Measurements from ENCODE around the gene TTC17. TPM values are rescaled to one million over a fixed set of nuclear protein-coding genes. Genes with fewer than 3 reads are reported as not detected.
"Not testable (repeated sequence)": the region's sequence is repeated elsewhere in the genome, so short reads cannot be mapped to it uniquely, and the experiment has no call there.

TTC17 gene
- total RNA-seq, 1 donor from 2014 or later = 56.7 TPM

- H3K36me3 ChIP-seq (ENCODE audit: insufficient read depth, low read length) = peaks cover 59% of the 10 kb centered on the region
- H3K9me3 ChIP-seq (ENCODE audit: insufficient read depth, low read depth, low read length) = no peaks in the 10 kb centered on the region
- H3K36me3 Mint-ChIP-seq (ENCODE audit: low read depth, unreplicated experiment) = peaks cover 8% of the 10 kb centered on the region
- no peak for TF ChIP-seq EZH2 (IDR thresholded peaks at IDR 0.05; ENCODE audit: insufficient read depth, low read length)
- no peak for TF ChIP-seq CTCF (IDR thresholded peaks at IDR 0.05; ENCODE audit: insufficient read depth, low read depth, low read length)
- FAIRE-seq (no peak), DNase-seq (ENCODE audit: low read depth) (no peak)
- peaks cover 4% of the 10 kb centered on the region for H3K4me1 ChIP-seq (ENCODE audit: insufficient read depth, low read length)
- H4K20me1 ChIP-seq (ENCODE audit: insufficient read depth, low read length) = peaks cover 27% of the 10 kb centered on the region
- no peaks in the 10 kb centered on the region for H3K9me3 Mint-ChIP-seq (ENCODE audit: unreplicated experiment)
- no peaks in the 10 kb centered on the region for H3K27me3 Mint-ChIP-seq (ENCODE audit: low read depth, unreplicated experiment)
- no peak overlapping the region for H3K9ac ChIP-seq (ENCODE audit: low read length)
- H3K4me1 Mint-ChIP-seq (ENCODE audit: low read depth, unreplicated experiment) = peaks cover 12% of the 10 kb centered on the region
- no peak overlapping the region for H2AFZ ChIP-seq (ENCODE audit: low read depth, low read length)
- H3K27ac Mint-ChIP-seq (ENCODE audit: unreplicated experiment) = no peak overlapping the region
- no peak overlapping the region for H3K4me2 ChIP-seq (ENCODE audit: low read length)
- H3K4me3 Mint-ChIP-seq (ENCODE audit: unreplicated experiment) = no peak overlapping the region
- no peaks in the 10 kb centered on the region for H3K27me3 ChIP-seq (ENCODE audit: insufficient read depth, low read length)
- no peak overlapping the region for H3K4me3 ChIP-seq (ENCODE audit: insufficient read depth, low read depth, low read length)
- peak overlapping the region; percentile 55 for H3K27ac ChIP-seq (ENCODE audit: low read depth, low read length)
- no peaks in the 10 kb centered on the region for H3K79me2 ChIP-seq (ENCODE audit: insufficient read depth, low read length)
These were observed 30.2 kb upstream of the TTC17 start for GRCh38 chr11:43328482-43328881.

- peaks cover 10% of the 10 kb centered on the region for H3K36me3 Mint-ChIP-seq (ENCODE audit: low read depth, unreplicated experiment)
- no peaks in the 10 kb centered on the region for H3K27me3 ChIP-seq (ENCODE audit: insufficient read depth, low read length)
- H3K9me3 ChIP-seq (ENCODE audit: insufficient read depth, low read depth, low read length) = no peaks in the 10 kb centered on the region
- no peaks in the 10 kb centered on the region for H3K27me3 Mint-ChIP-seq (ENCODE audit: low read depth, unreplicated experiment)
- FAIRE-seq (no peak), DNase-seq (ENCODE audit: low read depth) (no peak)
- no peaks in the 10 kb centered on the region for H3K4me1 ChIP-seq (ENCODE audit: insufficient read depth, low read length)
- no peak overlapping the region for H2AFZ ChIP-seq (ENCODE audit: low read depth, low read length)
- H3K27ac ChIP-seq (ENCODE audit: low read depth, low read length) = no peak overlapping the region
- H3K36me3 ChIP-seq (ENCODE audit: insufficient read depth, low read length) = peaks cover 28% of the 10 kb centered on the region
- H3K9ac ChIP-seq (ENCODE audit: low read length) = no peak overlapping the region
- peaks cover 2% of the 10 kb centered on the region for H3K9me3 Mint-ChIP-seq (ENCODE audit: unreplicated experiment)
- H3K4me2 ChIP-seq (ENCODE audit: low read length) = no peak overlapping the region
- H3K4me3 ChIP-seq (ENCODE audit: insufficient read depth, low read depth, low read length) = no peak overlapping the region
- H3K4me1 Mint-ChIP-seq (ENCODE audit: low read depth, unreplicated experiment) = no peaks in the 10 kb centered on the region
- TF ChIP-seq EZH2 (IDR thresholded peaks at IDR 0.05; ENCODE audit: insufficient read depth, low read length) = no peak
- TF ChIP-seq CTCF (IDR thresholded peaks at IDR 0.05; ENCODE audit: insufficient read depth, low read depth, low read length) = no peak
- no peaks in the 10 kb centered on the region for H3K79me2 ChIP-seq (ENCODE audit: insufficient read depth, low read length)
- H4K20me1 ChIP-seq (ENCODE audit: insufficient read depth, low read length) = no peaks in the 10 kb centered on the region
- H3K27ac Mint-ChIP-seq (ENCODE audit: unreplicated experiment) = no peak overlapping the region
- H3K4me3 Mint-ChIP-seq (ENCODE audit: unreplicated experiment) = no peak overlapping the region
These were observed 17.6 kb upstream of the TTC17 start for GRCh38 chr11:43341159-43341558.

- H3K4me3 Mint-ChIP-seq (ENCODE audit: unreplicated experiment); H3K4me1 Mint-ChIP-seq (ENCODE audit: low read depth, unreplicated experiment); H3K27me3 ChIP-seq (ENCODE audit: insufficient read depth, low read length); H3K4me1 ChIP-seq (ENCODE audit: insufficient read depth, low read length); H3K27me3 Mint-ChIP-seq (ENCODE audit: low read depth, unreplicated experiment); H3K27ac Mint-ChIP-seq (ENCODE audit: unreplicated experiment); H3K9ac ChIP-seq (ENCODE audit: low read length); H2AFZ ChIP-seq (ENCODE audit: low read depth, low read length); FAIRE-seq; H3K36me3 Mint-ChIP-seq (ENCODE audit: low read depth, unreplicated experiment); DNase-seq (ENCODE audit: low read depth); H3K4me2 ChIP-seq (ENCODE audit: low read length); H3K27ac ChIP-seq (ENCODE audit: low read depth, low read length); H3K9me3 Mint-ChIP-seq (ENCODE audit: unreplicated experiment); H3K36me3 ChIP-seq (ENCODE audit: insufficient read depth, low read length); H3K9me3 ChIP-seq (ENCODE audit: insufficient read depth, low read depth, low read length); H3K79me2 ChIP-seq (ENCODE audit: insufficient read depth, low read length); H4K20me1 ChIP-seq (ENCODE audit: insufficient read depth, low read length); H3K4me3 ChIP-seq (ENCODE audit: insufficient read depth, low read depth, low read length): not testable (repeated sequence)
These were observed 7.3 kb upstream of the TTC17 start for GRCh38 chr11:43351426-43351825.

Data from astrocyte (in vitro differentiated cells and primary cell).